Activated B cell treated with CpG ODN at 0.5 μM for 24 hours (primary cell): ENCODE data around the gene GRK2. TPM values are rescaled to one million over a fixed set of nuclear protein-coding genes. Genes with fewer than 3 reads are reported as not detected.

Experiments used
- total RNA-seq: library from RNA; stranded (reverse); gene quantifications from 2 replicates; pipeline ENCODE4 v1.2.3, GENCODE V29; 2022

GRK2 gene
- total RNA-seq, 1 donor from 2014 or later = 175 TPM

Other genes with a start within 250 kb of the GRK2 start
- not detected in 2 replicates for gene SYT12, start 243.3 kb upstream of the GRK2 start, total RNA-seq
- gene RHOD, start 209.6 kb upstream of the GRK2 start, total RNA-seq = 0.32 TPM in 1 of 2 replicates, not detected in the other
- 141 and 160 TPM in 2 replicates for gene KDM2A, start 147.2 kb upstream of the GRK2 start, total RNA-seq
- gene ANKRD13D, start 22.8 kb downstream of the GRK2 start, total RNA-seq = 97.2 and 116 TPM in 2 replicates
- gene SSH3, start 37.1 kb downstream of the GRK2 start, total RNA-seq = 5.1 and 7.7 TPM in 2 replicates
- 166 and 169 TPM in 2 replicates for gene POLD4, start 87.1 kb downstream of the GRK2 start, total RNA-seq
- 28.2 and 30.7 TPM in 2 replicates for gene CLCF1, start 107.1 kb downstream of the GRK2 start, total RNA-seq
- 30.4 and 35.2 TPM in 2 replicates for gene RAD9A, start 125.5 kb downstream of the GRK2 start, total RNA-seq
- gene PPP1CA, start 135.4 kb downstream of the GRK2 start, total RNA-seq = 349 and 354 TPM in 2 replicates
- gene TBC1D10C, start 137.6 kb downstream of the GRK2 start, total RNA-seq = 158 and 163 TPM in 2 replicates
- gene CARNS1, start 149.2 kb downstream of the GRK2 start, total RNA-seq = 5.7 and 6.3 TPM in 2 replicates
- 66.9 and 74.5 TPM in 2 replicates for gene RPS6KB2, start 162.0 kb downstream of the GRK2 start, total RNA-seq
- 328 and 347 TPM in 2 replicates for gene PTPRCAP, start 171.2 kb downstream of the GRK2 start, total RNA-seq
- 34.0 and 39.7 TPM in 2 replicates for gene CORO1B, start 177.0 kb downstream of the GRK2 start, total RNA-seq
- gene GPR152, start 186.3 kb downstream of the GRK2 start, total RNA-seq = not detected in 2 replicates
- gene CABP4, start 188.9 kb downstream of the GRK2 start, total RNA-seq = 2.1 and 3.0 TPM in 2 replicates
- 76.0 and 83.5 TPM in 2 replicates for gene TMEM134, start 202.8 kb downstream of the GRK2 start, total RNA-seq
- gene AIP, start 216.6 kb downstream of the GRK2 start, total RNA-seq = 108 and 114 TPM in 2 replicates
- 103 and 111 TPM in 2 replicates for gene PITPNM1, start 238.9 kb downstream of the GRK2 start, total RNA-seq
- 67.1 and 68.5 TPM in 2 replicates for gene CDK2AP2, start 241.7 kb downstream of the GRK2 start, total RNA-seq